Esophagus muscularis mucosa (tissue), 4 donors: ENCODE measurements around the gene FTCD. TPM values are rescaled to one million over a fixed set of nuclear protein-coding genes. Genes with fewer than 3 reads are reported as not detected.
A peak's percentile ranks its signal among the peaks of the same experiment; 100 is the strongest.
"Not testable (repeated sequence)": the region's sequence is repeated elsewhere in the genome, so short reads cannot be mapped to it uniquely, and the experiment has no call there.

Source experiments
- DNase-seq: peaks from one replicate; pipeline ENCODE4 v3.0.0-alpha.2; 2017; ENCODE audit errors: extremely low spot score
- H3K27ac ChIP-seq, 4 donors: fragments of 200-600 bp; sonication (generic); replicated peaks in 1 of 4; 1 replicate in 3 of 4; 2 replicates in 1 of 4; pipeline ENCODE4 v1.5.1; 2016 to 2019; ENCODE audit warnings: mild to moderate bottlenecking in 1 of 4
- H3K27me3 ChIP-seq, 4 donors: fragments of 200-600 bp; sonication (generic); one replicate each; pipeline versions ENCODE4 v1.5.1 to v1.6.0; 2016 to 2019
- H3K36me3 ChIP-seq, 4 donors: fragments of 200-600 bp; sonication (generic); one replicate each; pipeline ENCODE4 v1.5.1; 2016 to 2019
- H3K4me1 ChIP-seq, 4 donors: fragments of 200-600 bp; sonication (generic); one replicate each; pipeline ENCODE4 v1.5.1; 2016 to 2019
- H3K4me3 ChIP-seq, 4 donors: fragments of 200-600 bp; sonication (generic); 1 replicate in 2 of 4; 2 replicates in 2 of 4; pipeline ENCODE4 v1.5.1; 2016 to 2019; ENCODE audit warnings: mild to moderate bottlenecking in 4 of 4, moderate library complexity in 1 of 4
- H3K9me3 ChIP-seq, 4 donors: fragments of 200-600 bp; sonication (generic); 1 replicate in 3 of 4; 2 replicates in 1 of 4; pipeline ENCODE4 v1.5.1; 2016 to 2019
- EP300 ChIP-seq: sonication (generic); formaldehyde crosslinking; IDR thresholded peaks from one replicate; pipeline ENCODE4 v1.6.1; 2017; ENCODE audit warnings: antibody characterized with exemption
- POLR2A ChIP-seq: fragments of 450-650 bp; IDR thresholded peaks from one replicate; pipeline ENCODE4 v1.6.1; 2017; ENCODE audit warnings: antibody characterized with exemption, moderate library complexity, mild to moderate bottlenecking, low read depth
- POLR2AphosphoS5 ChIP-seq, 2 donors: sonication (generic); formaldehyde crosslinking; IDR thresholded peaks; one replicate each; pipeline ENCODE4 v1.6.1; 2017; ENCODE audit warnings: antibody characterized with exemption in 2 of 2
- WGBS: methylation state at CpG from one replicate; pipeline ENCODE4 v1.1.5; 2018; 5-methylcytosine and 5-hydroxymethylcytosine counted together
- intact Hi-C: fragments of 100-400 bp; cut with DNase I; formaldehyde crosslinking; loops from one replicate; pipeline ENCODE4 v1.15.1; 2023
- total RNA-seq, 4 donors: library from RNA; depleted of rRNA; stranded (reverse); fragments of >200 nt; gene quantifications; one replicate each; pipeline versions ENCODE4 v1.1.0 to v1.2.1, GENCODE V29; 2016
- TF ChIP-seq, protein P1 (sequence below), 3 experiments: fragments of 200-600 bp in 2 of 3; fragments of 450-650 bp in 1 of 3; sonication (generic) in 2 of 3; IDR thresholded peaks; one replicate each; pipeline ENCODE4 v1.5.1; 2017 to 2019; ENCODE audit warnings: antibody characterized with exemption in 3 of 3, mild to moderate bottlenecking in 2 of 3, moderate library complexity in 1 of 3

The FTCD gene
- total RNA-seq, 4 donors from 2014 or later, result 0.26 to 2.5 (median 1.2) TPM; not detected in 1

DNA sequence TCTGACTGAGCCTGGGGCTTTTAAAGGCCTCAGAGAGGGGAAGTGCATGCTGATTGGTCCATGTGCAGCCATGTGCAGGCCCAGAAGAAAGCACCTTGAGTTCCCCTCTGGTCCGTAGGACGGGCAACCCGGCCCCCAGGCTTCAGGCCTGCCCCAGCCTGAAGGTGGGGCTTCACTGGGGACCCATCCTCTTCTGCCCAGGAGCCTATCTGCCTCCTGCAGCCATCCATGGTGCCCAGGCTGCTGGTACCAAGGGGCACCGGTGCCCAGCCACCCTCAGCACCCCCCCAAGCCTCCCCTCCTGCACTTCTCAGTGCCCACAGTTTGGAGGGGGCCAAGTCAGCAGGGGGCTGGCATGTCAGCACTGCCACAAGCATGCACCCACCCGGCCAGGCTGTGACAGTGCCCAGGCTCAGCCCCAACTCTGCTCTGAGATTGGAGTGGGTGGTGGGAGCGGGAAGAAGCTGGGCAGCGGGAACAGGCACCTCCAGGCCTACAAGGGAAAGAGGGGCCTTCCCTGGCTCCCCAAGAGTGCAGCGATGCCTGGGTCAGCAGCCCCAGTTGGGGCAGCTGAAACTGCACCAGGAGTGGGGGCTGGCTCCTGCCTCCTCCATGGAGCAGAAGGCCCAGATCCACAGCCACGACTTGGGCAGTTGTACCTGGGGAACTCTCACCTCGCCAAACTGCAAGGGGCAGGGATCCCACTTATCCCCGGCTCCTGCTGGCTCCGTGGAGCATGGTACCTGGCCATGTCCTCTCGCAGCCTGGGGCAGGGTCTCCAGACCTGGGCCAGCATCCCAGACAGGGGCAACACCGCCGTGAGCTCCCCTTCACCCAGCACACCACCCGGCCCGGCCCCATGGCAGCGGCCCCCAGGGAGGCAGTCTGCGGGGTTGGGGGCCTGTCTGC is 45.8 kb downstream of the FTCD start:
- H3K4me3 ChIP-seq, result peak overlapping the region in 1 of 4 donors; percentile 6
- H3K36me3 ChIP-seq, result peaks cover 27 to 47% (median 35%) of the 10 kb centered on the region in 4 donors
- DNase-seq, result peak; percentile 89
- 94% methylated on average over 3 of the region's 19 CpGs for WGBS
- intact Hi-C loops, result no loop called here
- H3K4me1 ChIP-seq, result peaks cover 24 to 42% (median 37%) of the 10 kb centered on the region in 4 donors
- H3K27ac ChIP-seq, result peak overlapping the region; percentile 60 to 72 (median 66)
- peaks cover 0 to 13% (median 0%) of the 10 kb centered on the region in 4 donors for H3K9me3 ChIP-seq
- H3K27me3 ChIP-seq, result no peaks in the 10 kb centered on the region
- no peak for TF ChIP-seq EP300
- TF ChIP-seq POLR2A, result no peak
- no peak for TF ChIP-seq POLR2AphosphoS5 (IDR thresholded peaks at IDR 0.05)
- TF ChIP-seq, protein P1, sequence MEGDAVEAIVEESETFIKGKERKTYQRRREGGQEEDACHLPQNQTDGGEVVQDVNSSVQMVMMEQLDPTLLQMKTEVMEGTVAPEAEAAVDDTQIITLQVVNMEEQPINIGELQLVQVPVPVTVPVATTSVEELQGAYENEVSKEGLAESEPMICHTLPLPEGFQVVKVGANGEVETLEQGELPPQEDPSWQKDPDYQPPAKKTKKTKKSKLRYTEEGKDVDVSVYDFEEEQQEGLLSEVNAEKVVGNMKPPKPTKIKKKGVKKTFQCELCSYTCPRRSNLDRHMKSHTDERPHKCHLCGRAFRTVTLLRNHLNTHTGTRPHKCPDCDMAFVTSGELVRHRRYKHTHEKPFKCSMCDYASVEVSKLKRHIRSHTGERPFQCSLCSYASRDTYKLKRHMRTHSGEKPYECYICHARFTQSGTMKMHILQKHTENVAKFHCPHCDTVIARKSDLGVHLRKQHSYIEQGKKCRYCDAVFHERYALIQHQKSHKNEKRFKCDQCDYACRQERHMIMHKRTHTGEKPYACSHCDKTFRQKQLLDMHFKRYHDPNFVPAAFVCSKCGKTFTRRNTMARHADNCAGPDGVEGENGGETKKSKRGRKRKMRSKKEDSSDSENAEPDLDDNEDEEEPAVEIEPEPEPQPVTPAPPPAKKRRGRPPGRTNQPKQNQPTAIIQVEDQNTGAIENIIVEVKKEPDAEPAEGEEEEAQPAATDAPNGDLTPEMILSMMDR (IDR thresholded peaks at IDR 0.05), result no peak

DNA sequence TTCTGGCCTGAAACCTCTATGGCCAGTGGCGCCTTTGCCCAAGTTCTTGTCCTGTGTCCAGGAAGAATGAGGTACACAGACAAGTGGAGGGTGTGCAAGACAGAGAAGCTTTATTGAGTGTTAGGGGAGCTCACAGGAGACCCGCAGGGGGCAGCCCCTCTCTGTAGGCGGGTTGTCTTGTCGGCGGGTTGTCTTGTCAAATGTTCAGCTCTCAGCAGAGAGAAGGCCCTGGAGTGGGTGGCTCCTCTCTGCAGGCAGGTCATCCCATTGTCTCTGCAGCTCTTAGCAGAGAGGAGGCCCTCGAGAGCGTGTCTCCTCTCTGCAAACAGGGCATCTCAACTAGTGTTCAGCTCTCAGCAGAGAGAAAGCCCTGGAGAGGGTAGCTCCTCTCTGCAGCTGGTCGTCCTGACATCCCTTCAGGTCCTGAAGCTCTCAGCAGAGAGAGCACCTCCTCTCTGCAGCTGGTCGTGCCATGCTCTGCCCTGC is 46.5 kb downstream of the FTCD start:
- H3K27ac ChIP-seq, result peak overlapping the region; percentile 60 to 72 (median 66)

DNA sequence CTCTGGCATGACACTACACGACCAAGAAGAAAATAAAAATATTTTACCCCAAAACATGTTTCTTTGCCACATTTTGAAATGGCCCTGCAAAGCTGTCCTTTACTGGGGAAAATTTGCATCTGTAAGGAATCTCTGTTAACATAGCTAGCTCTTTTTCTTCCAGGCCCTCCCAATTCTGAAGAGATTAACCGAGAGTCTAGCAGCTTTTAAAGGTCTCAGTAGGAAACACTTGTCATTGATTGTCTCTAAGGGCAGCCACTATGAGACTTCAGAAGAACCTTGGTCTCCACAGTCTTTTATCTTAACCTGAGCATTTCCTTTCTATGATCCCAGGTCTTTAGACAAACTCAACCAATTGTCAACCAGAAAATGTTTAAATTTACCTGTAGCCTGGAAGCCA is 48.0 kb downstream of the FTCD start:
- H3K27me3 ChIP-seq, H3K27ac ChIP-seq, H3K4me3 ChIP-seq, DNase-seq, intact Hi-C loops: not testable (repeated sequence)
- peaks cover 24 to 45% (median 38%) of the 10 kb centered on the region in 4 donors for H3K4me1 ChIP-seq
- peaks cover 0 to 20% (median 6%) of the 10 kb centered on the region in 4 donors for H3K9me3 ChIP-seq
- H3K36me3 ChIP-seq, result peaks cover 5 to 25% (median 14%) of the 10 kb centered on the region in 4 donors
- 88% methylated on average over 2 of the region's 2 CpGs for WGBS

More for the DNA sequence above, 46.5 kb downstream of the FTCD start:
- no peak for TF ChIP-seq POLR2A
- peak in 1 of 2 donors; percentile 9 for TF ChIP-seq POLR2AphosphoS5 (IDR thresholded peaks at IDR 0.05)
- no peak for TF ChIP-seq EP300
- no peaks in the 10 kb centered on the region for H3K27me3 ChIP-seq
- intact Hi-C loops, result no loop called here
- 87% methylated on average over 7 of the region's 9 CpGs for WGBS
- H3K9me3 ChIP-seq, result peaks cover 0 to 19% (median 0%) of the 10 kb centered on the region in 4 donors
- peak overlapping the region in 1 of 4 donors; percentile 6 for H3K4me3 ChIP-seq
- DNase-seq, result no peak
- H3K36me3 ChIP-seq, result peaks cover 20 to 40% (median 29%) of the 10 kb centered on the region in 4 donors
- H3K4me1 ChIP-seq, result peaks cover 24 to 44% (median 38%) of the 10 kb centered on the region in 4 donors

DNA sequence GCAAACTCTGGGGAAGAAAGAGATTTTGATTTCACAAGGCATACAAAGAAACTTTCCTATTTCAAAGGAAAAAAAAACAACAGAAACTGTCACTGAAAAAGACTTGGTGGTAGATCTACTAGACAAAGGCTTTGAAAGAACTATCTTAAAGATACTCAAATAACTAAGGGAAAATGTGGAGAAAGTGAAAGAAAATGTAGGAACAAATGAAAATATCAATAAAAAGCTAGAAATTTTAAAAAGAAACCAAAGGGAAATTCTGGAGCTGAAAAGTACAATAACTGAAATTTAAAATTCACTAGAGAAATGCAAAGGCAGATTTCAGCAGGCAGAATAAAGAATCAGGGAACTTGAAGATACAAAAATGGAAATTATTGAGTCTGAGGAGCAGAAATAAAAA is 51.3 kb downstream of the FTCD start:
- Histone ChIP-seq H3K36me3 (peaks cover 0 to 3% (median 1%) of the 10 kb centered on the region in 4 donors), H3K27me3 (no peaks in the 10 kb centered on the region), H3K4me3 (no peak overlapping the region), H3K27ac (no peak overlapping the region), H3K4me1 (peaks cover 4 to 41% (median 32%) of the 10 kb centered on the region in 4 donors), H3K9me3 (peaks cover 0 to 27% (median 9%) of the 10 kb centered on the region in 4 donors)
- no peak for DNase-seq
- TF ChIP-seq POLR2AphosphoS5 (IDR thresholded peaks at IDR 0.05) (no peak), POLR2A (no peak), EP300 (no peak)
- TF ChIP-seq, protein P1 (IDR thresholded peaks at IDR 0.05), result no peak
- intact Hi-C loops, result no loop called here

DNA sequence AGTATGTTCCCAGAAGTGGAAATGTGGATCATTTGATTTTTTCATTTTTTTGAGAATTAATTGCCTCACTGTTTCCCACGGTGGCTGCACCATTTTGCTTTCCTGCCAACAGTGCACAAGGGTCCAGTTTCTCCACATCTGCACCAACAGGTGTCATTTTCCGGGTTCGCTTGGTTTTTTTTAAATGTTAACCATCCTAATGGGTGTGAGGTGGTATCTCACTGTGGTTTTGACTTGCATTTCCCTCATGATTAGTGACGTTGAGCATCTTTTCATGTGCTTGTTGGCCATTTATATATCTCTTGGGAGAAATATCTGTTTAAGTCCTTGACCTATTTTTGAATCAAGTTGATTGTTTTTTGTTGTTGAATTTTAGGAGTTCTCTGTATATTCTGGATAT is 54.5 kb downstream of the FTCD start:
- Histone ChIP-seq H3K36me3 (peaks cover 0 to 3% (median 0%) of the 10 kb centered on the region in 4 donors), H3K27ac (peak overlapping the region; percentile 99 to 100 (median 99)), H3K27me3 (peaks cover 0 to 8% (median 0%) of the 10 kb centered on the region in 4 donors), H3K9me3 (peaks cover 0 to 20% (median 9%) of the 10 kb centered on the region in 4 donors), H3K4me1 (peaks cover 12 to 45% (median 43%) of the 10 kb centered on the region in 4 donors), H3K4me3 (peak overlapping the region in 3 of 4 donors; percentile 81 to 95 (median 93))
- WGBS, result 55% methylated on average over 4 of the region's 4 CpGs
- TF ChIP-seq POLR2AphosphoS5 (IDR thresholded peaks at IDR 0.05), result no peak
- TF ChIP-seq POLR2A, result no peak
- no peak for TF ChIP-seq EP300
- TF ChIP-seq, protein P1 (IDR thresholded peaks at IDR 0.05), result no peak
- intact Hi-C loops, result no loop called here
- DNase-seq, result peak; percentile 88
